Lower leg skin (tissue), 4 donors: ENCODE results near the gene AGMO. TPM values are rescaled to one million over a fixed set of nuclear protein-coding genes. Genes with fewer than 3 reads are reported as not detected.

Experiments
- DNase-seq, 2 donors: peaks; one replicate each; pipeline ENCODE4 v3.0.0-alpha.2; 2019; ENCODE audit warnings: low spot score in 2 of 2
- H3K4me3 ChIP-seq: fragments of 200-600 bp; sonication (generic); 2 replicates; pipeline ENCODE4 v1.5.1; 2017; ENCODE audit warnings: mild to moderate bottlenecking, low read depth; ENCODE audit not compliant: poor library complexity, severe bottlenecking
- POLR2A ChIP-seq, 2 donors: fragments of 450-650 bp; IDR thresholded peaks; one replicate each; pipeline ENCODE4 v1.6.1; 2016 to 2017; ENCODE audit warnings: antibody characterized with exemption in 2 of 2, mild to moderate bottlenecking in 1 of 2, moderate library complexity in 1 of 2
- WGBS, 2 donors: methylation state at CpG; one replicate each; pipeline ENCODE4 v1.1.5; 2018; 5-methylcytosine and 5-hydroxymethylcytosine counted together
- intact Hi-C: fragments of 100-400 bp; cut with DNase I; formaldehyde crosslinking; loops from one replicate; pipeline ENCODE4 v1.15.0; 2023; ENCODE audit warnings: low total_unique reads
- total RNA-seq, 4 donors: library from RNA; depleted of rRNA; stranded (reverse); fragments of >200 nt; gene quantifications; one replicate each; pipeline ENCODE4 v1.1.0, GENCODE V29; 2016
- TF ChIP-seq, protein P1 (sequence below), 3 donors: fragments of 450-650 bp; IDR thresholded peaks; one replicate each; pipeline ENCODE4 v1.5.1; 2016; ENCODE audit warnings: antibody characterized with exemption in 3 of 3, mild to moderate bottlenecking in 3 of 3, moderate library complexity in 2 of 3

Gene AGMO
- total RNA-seq, 4 donors from 2014 or later = 0.15 to 0.58 (median 0.22) TPM; not detected in 1

DNA sequence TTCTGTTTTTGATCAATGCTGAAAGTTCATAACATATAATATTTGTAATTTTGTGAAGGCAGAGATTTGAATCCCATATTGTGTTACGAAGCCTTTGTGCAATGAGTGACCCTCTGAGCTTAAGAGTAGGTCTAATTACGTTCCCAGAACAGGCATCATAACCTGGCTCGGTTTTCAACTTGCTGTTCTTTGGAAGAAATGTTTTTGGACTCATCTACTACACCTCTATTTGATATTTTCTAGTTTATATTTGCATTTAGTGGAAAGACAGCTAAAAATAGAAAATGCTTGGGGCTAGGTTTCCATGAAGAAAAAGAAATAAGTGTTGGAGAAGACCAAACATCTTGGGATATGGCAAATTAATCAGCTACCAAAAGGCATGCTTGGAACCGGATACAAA is 234.8 kb downstream of the AGMO start:
- no peak overlapping the region for H3K4me3 ChIP-seq
- 59 to 87% methylated on average over 4 of the region's 4 CpGs for WGBS, 2 donors
- TF ChIP-seq POLR2A (IDR thresholded peaks at IDR 0.05) = no peak
- TF ChIP-seq, protein P1, sequence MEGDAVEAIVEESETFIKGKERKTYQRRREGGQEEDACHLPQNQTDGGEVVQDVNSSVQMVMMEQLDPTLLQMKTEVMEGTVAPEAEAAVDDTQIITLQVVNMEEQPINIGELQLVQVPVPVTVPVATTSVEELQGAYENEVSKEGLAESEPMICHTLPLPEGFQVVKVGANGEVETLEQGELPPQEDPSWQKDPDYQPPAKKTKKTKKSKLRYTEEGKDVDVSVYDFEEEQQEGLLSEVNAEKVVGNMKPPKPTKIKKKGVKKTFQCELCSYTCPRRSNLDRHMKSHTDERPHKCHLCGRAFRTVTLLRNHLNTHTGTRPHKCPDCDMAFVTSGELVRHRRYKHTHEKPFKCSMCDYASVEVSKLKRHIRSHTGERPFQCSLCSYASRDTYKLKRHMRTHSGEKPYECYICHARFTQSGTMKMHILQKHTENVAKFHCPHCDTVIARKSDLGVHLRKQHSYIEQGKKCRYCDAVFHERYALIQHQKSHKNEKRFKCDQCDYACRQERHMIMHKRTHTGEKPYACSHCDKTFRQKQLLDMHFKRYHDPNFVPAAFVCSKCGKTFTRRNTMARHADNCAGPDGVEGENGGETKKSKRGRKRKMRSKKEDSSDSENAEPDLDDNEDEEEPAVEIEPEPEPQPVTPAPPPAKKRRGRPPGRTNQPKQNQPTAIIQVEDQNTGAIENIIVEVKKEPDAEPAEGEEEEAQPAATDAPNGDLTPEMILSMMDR (IDR thresholded peaks at IDR 0.05) = no peak
- intact Hi-C loops = no loop called here
- no peak for DNase-seq

DNA sequence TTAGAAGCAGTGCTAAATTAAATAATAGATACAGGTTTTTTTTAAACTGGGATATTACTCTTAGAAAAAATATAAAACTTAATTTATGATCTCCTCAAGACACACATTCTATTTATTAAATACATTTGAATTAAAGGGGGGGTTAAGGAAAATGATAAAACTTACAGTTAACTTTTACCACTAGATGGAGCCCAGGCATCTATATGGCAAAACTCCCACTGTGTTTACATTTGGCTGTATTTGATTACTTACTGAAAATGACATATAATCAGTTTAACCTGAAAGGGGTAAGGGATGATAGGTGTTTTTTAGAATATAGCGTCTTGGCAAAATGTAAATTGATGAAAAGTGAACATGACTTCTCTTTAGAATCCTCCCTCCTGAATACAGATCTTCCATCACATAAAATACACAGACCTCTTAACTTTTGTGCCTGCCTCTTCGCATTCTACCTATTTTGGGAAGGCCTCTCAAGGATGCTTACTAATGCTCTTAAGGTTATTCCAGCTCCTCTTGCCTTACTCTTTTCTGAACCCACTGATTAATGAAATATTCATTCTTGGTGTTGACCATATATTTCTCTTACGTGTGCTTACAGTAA is 235.7 kb downstream of the AGMO start:
- 67 to 72% methylated on average over 3 of the region's 3 CpGs for WGBS, 2 donors
- DNase-seq = no peak
- intact Hi-C loops = no loop called here
- no peak overlapping the region for H3K4me3 ChIP-seq
- TF ChIP-seq POLR2A (IDR thresholded peaks at IDR 0.05) = no peak
- TF ChIP-seq, protein P1 (IDR thresholded peaks at IDR 0.05) = no peak

DNA sequence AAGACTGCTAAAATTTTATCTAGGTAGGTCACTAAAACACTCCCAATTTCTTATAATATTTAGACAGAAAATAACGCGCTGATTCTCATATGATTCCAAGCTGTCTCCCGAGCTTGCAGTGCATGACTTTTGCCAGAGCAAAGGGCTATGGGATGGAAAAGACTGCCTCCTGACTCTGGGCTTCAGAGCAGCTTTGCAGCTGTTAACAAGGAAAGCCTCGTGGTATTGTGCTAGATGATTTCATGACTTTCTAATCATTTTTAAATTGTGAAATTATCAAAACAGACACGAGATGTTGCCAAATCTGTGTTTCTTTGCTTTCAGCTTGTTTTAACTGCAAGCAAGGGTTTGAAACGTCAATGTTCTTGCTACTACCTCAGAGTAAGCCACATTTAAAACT is 238.3 kb downstream of the AGMO start:
- WGBS, 2 donors = 57 to 60% methylated on average over 6 of the region's 6 CpGs

DNA sequence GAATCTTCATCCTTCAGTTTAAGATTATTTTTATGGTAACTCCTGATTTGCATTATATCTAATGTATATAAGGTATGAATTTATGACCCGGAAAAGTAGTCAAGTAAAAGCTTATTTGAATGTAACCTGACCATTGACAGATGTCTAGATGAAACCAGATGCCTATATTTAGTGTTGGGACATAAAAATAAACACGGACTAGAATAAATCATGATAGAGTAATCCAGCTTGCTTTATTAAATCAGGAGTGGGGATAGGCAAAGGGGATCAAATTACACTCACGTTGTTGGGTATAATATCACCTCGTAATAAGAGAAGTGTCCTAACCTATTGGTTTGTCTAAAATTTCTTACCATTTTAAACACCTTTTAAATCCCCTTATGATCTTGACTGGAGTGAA is 244.6 kb downstream of the AGMO start:
- TF ChIP-seq POLR2A (IDR thresholded peaks at IDR 0.05) = no peak
- TF ChIP-seq, protein P1 (IDR thresholded peaks at IDR 0.05) = no peak
- intact Hi-C loops = no loop called here
- DNase-seq = no peak
- H3K4me3 ChIP-seq = no peak overlapping the region
- 70 to 71% methylated on average over 4 of the region's 4 CpGs for WGBS, 2 donors

More for the DNA sequence above, 238.3 kb downstream of the AGMO start:
- DNase-seq = no peak
- TF ChIP-seq POLR2A (IDR thresholded peaks at IDR 0.05) = no peak
- TF ChIP-seq, protein P1 (IDR thresholded peaks at IDR 0.05) = no peak
- no peak overlapping the region for H3K4me3 ChIP-seq
- intact Hi-C loops = no loop called here

DNA sequence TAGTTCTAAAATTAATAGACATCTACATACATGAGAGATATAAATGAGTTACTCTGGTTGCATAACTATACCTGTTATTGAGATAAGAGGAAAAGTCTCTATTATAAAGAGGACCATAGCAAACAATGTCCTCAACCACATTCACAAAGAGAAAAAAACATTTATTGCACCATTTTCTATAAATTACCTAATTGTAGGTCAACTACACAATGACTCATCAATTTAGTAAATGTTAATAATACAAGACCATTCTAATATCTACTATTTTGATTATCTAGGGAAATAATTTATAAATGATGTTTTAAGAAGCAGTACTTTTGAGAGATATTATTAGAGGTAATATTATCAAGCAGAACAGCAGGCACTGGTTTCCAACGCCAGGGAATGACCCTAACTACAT is 246.1 kb downstream of the AGMO start:
- no peak for DNase-seq
- no peak for TF ChIP-seq POLR2A (IDR thresholded peaks at IDR 0.05)
- TF ChIP-seq, protein P1 (IDR thresholded peaks at IDR 0.05) = no peak
- H3K4me3 ChIP-seq = no peak overlapping the region
- intact Hi-C loops = no loop called here
- WGBS, 2 donors = 84 to 89% methylated on average over 1 of the region's 1 CpG

DNA sequence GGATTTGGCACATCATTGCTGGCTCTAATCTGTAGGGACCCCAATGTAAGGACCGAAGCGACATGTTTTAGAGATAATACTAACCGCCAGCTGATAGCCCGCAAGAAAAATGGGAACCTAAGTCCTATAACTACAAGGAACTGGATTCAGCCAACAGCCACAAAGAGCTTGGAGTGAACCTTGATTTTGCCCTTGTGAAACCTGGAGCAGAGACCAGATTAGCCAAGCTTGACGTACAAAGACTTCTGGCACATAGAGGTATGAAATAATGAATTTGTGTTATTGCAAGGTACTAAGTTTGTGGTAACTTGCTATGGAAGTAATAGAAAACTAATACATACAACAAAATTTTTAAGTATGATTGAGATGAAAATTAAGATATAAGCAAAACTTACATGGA is 246.9 kb downstream of the AGMO start:
- 86 to 92% methylated on average over 5 of the region's 5 CpGs for whole genome bisulfite sequencing, 2 donors
- intact Hi-C loops = no loop called here
- H3K4me3 ChIP-seq = no peak overlapping the region
- DNase-seq = no peak
- TF ChIP-seq, protein P1 (IDR thresholded peaks at IDR 0.05) = no peak
- TF ChIP-seq POLR2A (IDR thresholded peaks at IDR 0.05) = no peak
